RCC 7860 (cell line): ENCODE measurements around the gene HOXB3.

Source experiments
- DNase-seq: peaks from one replicate; pipeline ENCODE4 v3.0.0-alpha.2; 2015; ENCODE audit warnings: low spot score
- FAIRE-seq: peaks from 2 replicates; lab custom pipeline; 2012; peaks lifted over from hg19 to GRCh38; lab: Jason Lieb, UNC

The HOXB3 gene

GRCh38 chr17:48626245-48627117 lies 36.4 kb upstream of the HOXB3 start, which contains the start of gene HOXB9:
Gene HOXB9, minus strand, starts transcription at chr17:48626358. Its CDS starts 89 bp downstream, at chr17:48626269.
- FAIRE-seq (peak; percentile 60), DNase-seq (peak; percentile 95)

GRCh38 chr17:48625495-48626244 lies 35.6 kb upstream of the HOXB3 start:
- FAIRE-seq = no peak

GRCh38 chr17:48624544-48625494 lies 34.8 kb upstream of the HOXB3 start:
- no peak for FAIRE-seq
- DNase-seq = peak; percentile 50

More at GRCh38 chr17:48625495-48626244, 35.6 kb upstream of the HOXB3 start:
- DNase-seq = peak; percentile 46

- FAIRE-seq (no peak), DNase-seq (no peak)
These were observed 34.1 kb upstream of the HOXB3 start for GRCh38 chr17:48624118-48624517.

GRCh38 chr17:48623583-48623982 lies 33.5 kb upstream of the HOXB3 start:
- FAIRE-seq = no peak
- no peak for DNase-seq

- FAIRE-seq = no peak
These were observed 32.8 kb upstream of the HOXB3 start for GRCh38 chr17:48622857-48623256.

GRCh38 chr17:48621410-48622392 lies 31.7 kb upstream of the HOXB3 start:
- FAIRE-seq = no peak

More at GRCh38 chr17:48622857-48623256, 32.8 kb upstream of the HOXB3 start:
- no peak for DNase-seq

GRCh38 chr17:48620461-48621139 lies 30.6 kb upstream of the HOXB3 start:
- FAIRE-seq = no peak
- no peak for DNase-seq

More at GRCh38 chr17:48621410-48622392, 31.7 kb upstream of the HOXB3 start:
- DNase-seq = no peak

- no peak for DNase-seq
- FAIRE-seq = no peak
These were observed 29.9 kb upstream of the HOXB3 start for GRCh38 chr17:48619826-48620449.

GRCh38 chr17:48618256-48618896 lies 28.3 kb upstream of the HOXB3 start:
- FAIRE-seq = peak; percentile 84
- DNase-seq = peak; percentile 78

- DNase-seq = no peak
- no peak for FAIRE-seq
These were observed 27.6 kb upstream of the HOXB3 start for GRCh38 chr17:48617471-48618255.

GRCh38 chr17:48616717-48617470 lies 26.9 kb upstream of the HOXB3 start:
- DNase-seq (no peak), FAIRE-seq (no peak)

GRCh38 chr17:48615963-48616716 lies 26.1 kb upstream of the HOXB3 start:
- FAIRE-seq = no peak
- DNase-seq = no peak

GRCh38 chr17:48615047-48615962 lies 25.3 kb upstream of the HOXB3 start, which contains the start of gene HOXB8:
Gene HOXB8, minus strand, starts transcription at chr17:48615292. Its CDS starts 588 bp downstream, at chr17:48614704.
- FAIRE-seq (no peak), DNase-seq (no peak)
